NT2/D1 (cell line): Measurements from ENCODE around the gene DMTF1.

Experiments used
- YY1 ChIP-seq: IDR thresholded peaks from 2 replicates; pipeline ENCODE4 v1.6.1; 2011; ENCODE audit not compliant: insufficient read length, insufficient read depth
- ZNF274 ChIP-seq: IDR thresholded peaks from 2 replicates; pipeline ENCODE4 v1.6.1; 2011; ENCODE audit warnings: mild to moderate bottlenecking, low read depth, low read length

DNA sequence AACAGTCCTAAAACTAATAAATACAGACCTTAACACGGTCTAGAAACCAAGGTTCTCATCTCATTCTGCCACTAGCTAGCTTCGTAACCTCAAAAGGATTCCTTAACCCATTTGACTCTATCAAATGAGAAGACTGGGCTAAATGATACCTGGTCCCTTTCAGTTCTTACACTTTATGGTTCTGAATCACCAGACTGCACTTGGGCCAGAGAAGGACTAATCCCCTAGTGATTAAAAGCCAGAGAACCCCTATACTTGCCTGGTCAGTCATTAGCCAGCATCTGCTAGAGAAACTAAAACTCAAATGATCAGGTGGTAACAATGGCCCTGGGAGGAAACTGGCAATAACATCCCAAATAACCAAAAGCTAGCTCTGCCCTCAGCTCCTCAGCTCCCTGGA is 50.5 kb downstream of the DMTF1 start:
- TF ChIP-seq YY1 (no peak), ZNF274 (no peak)
